PC-9 (cell line): ENCODE measurements around the gene PNPT1. TPM values are rescaled to one million over a fixed set of nuclear protein-coding genes. Genes with fewer than 3 reads are reported as not detected.

Experiments used
- BruUV-seq: library from RNA; stranded (reverse); fragments of 400-500 nt; replicated peaks from 2 replicates; lab custom pipeline; 2021; lab: Mats Ljungman, UMichigan
- CTCF ChIA-PET: fragments of 300-600 bp; sonication (Branson Sonifier 250); formaldehyde crosslinking; loops from one replicate; lab custom pipeline; 2022; ENCODE audit warnings: antibody characterized with exemption; lab: Charles Lee
- POLR2A ChIA-PET: fragments of 300-600 bp; sonication (Branson Sonifier 250); formaldehyde crosslinking; loops from one replicate; lab custom pipeline; 2022; ENCODE audit warnings: antibody characterized with exemption; ENCODE audit not compliant: unreplicated experiment; lab: Charles Lee
- DNase-seq, 2 experiments: peaks; one replicate each; pipeline versions ENCODE4 v3.0.0 to v3.0.0-alpha.2; 2015 to 2022; ENCODE audit warnings: mixed read lengths in 1 of 2
- H2AFZ ChIP-seq: fragments of 200-600 bp; sonication (generic); 2 replicates; pipeline ENCODE4 v1.8.1; 2017; ENCODE audit warnings: antibody characterized with exemption
- H3F3A ChIP-seq: fragments of 200-600 bp; sonication (generic); 2 replicates; pipeline ENCODE4 v1.8.1; 2017; ENCODE audit warnings: antibody characterized with exemption, mild to moderate bottlenecking, low read depth; ENCODE audit not compliant: insufficient read depth
- H3K27ac ChIP-seq: fragments of 200-600 bp; sonication (generic); 2 replicates; pipeline ENCODE4 v1.6.1; 2016; ENCODE audit warnings: mixed run types
- H3K27me3 ChIP-seq: fragments of 200-600 bp; sonication (generic); 2 replicates; pipeline ENCODE4 v1.6.1; 2016; ENCODE audit warnings: low read depth, mixed run types; ENCODE audit not compliant: insufficient read depth
- H3K36me3 ChIP-seq: fragments of 200-600 bp; sonication (generic); 2 replicates; pipeline ENCODE4 v1.6.1; 2016; ENCODE audit warnings: low read depth, mixed run types
- H3K4me1 ChIP-seq: fragments of 200-600 bp; sonication (generic); replicated peaks from 2 replicates; pipeline ENCODE4 v1.6.1; 2016; ENCODE audit warnings: mixed run types; ENCODE audit not compliant: insufficient read depth
- H3K4me2 ChIP-seq: fragments of 200-600 bp; sonication (generic); 2 replicates; pipeline ENCODE4 v1.6.1; 2017; ENCODE audit warnings: mixed run types
- H3K4me3 ChIP-seq: fragments of 200-600 bp; sonication (generic); 2 replicates; pipeline ENCODE4 v1.6.1; 2016; ENCODE audit warnings: mixed run types
- H3K79me2 ChIP-seq: fragments of 200-600 bp; sonication (generic); 2 replicates; pipeline ENCODE4 v1.6.1; 2017; ENCODE audit warnings: low read depth, mixed run types
- H3K9me2 ChIP-seq: fragments of 200-600 bp; sonication (generic); 2 replicates; pipeline ENCODE4 v1.8.1; 2017; ENCODE audit warnings: mild to moderate bottlenecking; ENCODE audit not compliant: insufficient read depth
- H3K9me3 ChIP-seq: fragments of 200-600 bp; sonication (generic); 2 replicates; pipeline ENCODE4 v1.8.1; 2016; ENCODE audit warnings: low read depth; ENCODE audit not compliant: insufficient read depth
- H4K20me1 ChIP-seq: fragments of 200-600 bp; sonication (generic); 2 replicates; pipeline ENCODE4 v1.8.1; 2017; ENCODE audit not compliant: insufficient read depth
- CTCF ChIP-seq: fragments of 200-600 bp; sonication (generic); conservative IDR thresholded peaks from 2 replicates; pipeline ENCODE4 v1.6.1; 2017; ENCODE audit warnings: mixed run types, antibody characterized with exemption, mild to moderate bottlenecking, moderate library complexity
- EZH2 ChIP-seq: fragments of 200-600 bp; sonication (generic); IDR thresholded peaks from 2 replicates; pipeline ENCODE4 v1.8.0; 2017; ENCODE audit warnings: antibody characterized with exemption, low read depth
- intact Hi-C: fragments of 100-400 bp; cut with micrococcal nuclease; formaldehyde crosslinking; loops from one replicate; pipeline ENCODE4 v1.10.0; 2022; ENCODE audit not compliant: unreplicated experiment
- total RNA-seq: library from RNA; stranded (reverse); gene quantifications from 2 replicates; pipeline ENCODE4 v1.2.3, GENCODE V29; 2021

PNPT1 gene
- total RNA-seq, 1 experiment from 2014 or later, result 23.1 TPM

GRCh38 chr2:55616551-55617174, 77.0 kb downstream of the PNPT1 start:
- H3K27ac ChIP-seq, result peak overlapping the region; percentile 90
- peaks cover 25% of the 10 kb centered on the region; the same call in 1 of the 2 replicates for H3F3A ChIP-seq
- H3K27me3 ChIP-seq, result no peaks in the 10 kb centered on the region
- peak overlapping the region; percentile 94 for H2AFZ ChIP-seq
- H3K9me2 ChIP-seq, result no peaks in the 10 kb centered on the region
- H3K4me2 ChIP-seq, result peak overlapping the region; percentile 84
- no peak for TF ChIP-seq EZH2
- TF ChIP-seq CTCF, result no peak
- H3K4me3 ChIP-seq, result peak overlapping the region; percentile 100
- intact Hi-C loops, result loop anchor here (1.0 to 10.0 kb wide), 6 partner anchors 199 to 892 kb away; partner anchors contain the start of genes CCDC88A, CLHC1, EML6 and MTIF2
- peaks cover 23% of the 10 kb centered on the region for H3K4me1 ChIP-seq
- no TSS peak for BruUV-seq
- H4K20me1 ChIP-seq, result peaks cover 18% of the 10 kb centered on the region
- H3K79me2 ChIP-seq, result peaks cover 94% of the 10 kb centered on the region
- ChIA-PET POLR2A (interaction anchor here (0.5 to 0.6 kb wide), 2 partner anchors 769 to 1166 kb away, joined by 3 to 8 read pairs; no protein-coding TSS in a partner anchor), CTCF (no interaction called here)
- peak; percentile 45 to 65 for DNase-seq
- no peaks in the 10 kb centered on the region for H3K9me3 ChIP-seq
- H3K36me3 ChIP-seq, result peaks cover 31% of the 10 kb centered on the region

- no peaks in the 10 kb centered on the region for H3K27me3 ChIP-seq
- no peak overlapping the region for H3K27ac ChIP-seq
- no peak for DNase-seq
- H4K20me1 ChIP-seq, result peaks cover 28% of the 10 kb centered on the region
- POLR2A ChIA-PET, result no interaction called here
- peaks cover 9% of the 10 kb centered on the region for H3K4me1 ChIP-seq
- no peak overlapping the region for H2AFZ ChIP-seq
- no peaks in the 10 kb centered on the region for H3K9me3 ChIP-seq
- H3K9me2 ChIP-seq, result no peaks in the 10 kb centered on the region
- peaks cover 43% of the 10 kb centered on the region for H3K36me3 ChIP-seq
- H3K4me2 ChIP-seq, result no peak overlapping the region
- H3K79me2 ChIP-seq, result peaks cover 92% of the 10 kb centered on the region
- CTCF ChIA-PET, result no interaction called here
- H3K4me3 ChIP-seq, result no peak overlapping the region
- intact Hi-C loops, result loop anchor here (10.0 kb wide), 1 partner anchor 887 kb away; the partner anchor contains the start of gene EML6
- no peak for TF ChIP-seq EZH2
- no peak for TF ChIP-seq CTCF
- peaks cover 36% of the 10 kb centered on the region; the same call in 1 of the 2 replicates for H3F3A ChIP-seq
- no TSS peak for BruUV-seq
Measured at GRCh38 chr2:55611997-55612396, 81.6 kb downstream of the PNPT1 start.

GRCh38 chr2:55610954-55611743, 82.5 kb downstream of the PNPT1 start:
- Histone ChIP-seq H3K9me3 (no peaks in the 10 kb centered on the region), H3K27ac (no peak overlapping the region), H3K4me3 (no peak overlapping the region), H3K4me2 (no peak overlapping the region), H3K9me2 (no peaks in the 10 kb centered on the region), H4K20me1 (peaks cover 31% of the 10 kb centered on the region), H3K27me3 (no peaks in the 10 kb centered on the region), H3K36me3 (peaks cover 43% of the 10 kb centered on the region), H2AFZ (no peak overlapping the region), H3K4me1 (peaks cover 9% of the 10 kb centered on the region), H3K79me2 (peaks cover 90% of the 10 kb centered on the region), H3F3A (peaks cover 36% of the 10 kb centered on the region; the same call in 1 of the 2 replicates)
- BruUV-seq, result no TSS peak
- TF ChIP-seq EZH2, result no peak
- no peak for TF ChIP-seq CTCF
- intact Hi-C loops, result loop anchor here (10.0 kb wide), 1 partner anchor 886 kb away; the partner anchor contains the start of gene EML6
- CTCF ChIA-PET, result no interaction called here
- POLR2A ChIA-PET, result no interaction called here
- no peak for DNase-seq
